ENCODE measurements around the gene SPATC1L. TPM values are rescaled to one million over a fixed set of nuclear protein-coding genes. Genes with fewer than 3 reads are reported as not detected.
"Not testable (repeated sequence)": the region's sequence is repeated elsewhere in the genome, so short reads cannot be mapped to it uniquely, and the experiment has no call there.

Gene SPATC1L
- total RNA-seq, 4 donors from 2014 or later, result 1.3 to 22.0 (median 7.0) TPM

DNA sequence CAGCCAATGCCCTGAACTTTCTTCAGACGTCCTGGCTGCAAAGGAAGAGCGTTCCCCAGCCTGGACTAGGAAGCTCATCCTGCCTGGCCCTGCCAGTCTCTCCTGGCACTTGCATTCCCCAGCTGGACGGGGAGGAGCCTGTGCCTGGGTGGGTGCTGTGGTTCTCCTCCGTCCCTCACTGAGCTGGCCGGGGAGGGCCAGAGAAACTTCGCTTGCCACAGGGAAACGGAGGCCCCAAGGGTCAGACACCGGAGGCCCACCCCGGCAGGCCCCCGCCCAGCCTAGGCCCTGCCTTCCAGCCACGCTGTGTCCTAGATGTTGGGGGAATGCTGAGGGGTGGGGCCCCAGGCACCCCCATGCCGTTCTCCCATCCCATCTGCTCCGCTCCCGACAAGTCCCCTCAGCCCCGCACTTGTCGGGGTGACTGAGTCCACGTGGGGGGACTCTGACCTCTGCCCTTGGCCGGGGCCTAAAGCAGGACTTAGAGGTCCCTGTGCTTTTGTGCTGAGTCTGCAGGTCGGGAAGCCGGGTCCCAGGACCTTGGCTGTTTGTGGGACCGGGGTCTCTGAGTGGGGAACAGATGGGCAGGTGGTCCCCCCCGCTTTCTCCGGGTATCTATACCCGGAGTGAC is 33.7 kb downstream of the SPATC1L start:
- H3K4me3 ChIP-seq, result no peak overlapping the region
- H3K4me1 ChIP-seq, result peaks cover 10 to 18% (median 12%) of the 10 kb centered on the region in 4 donors
- no peaks in the 10 kb centered on the region for H3K9me3 ChIP-seq
- intact Hi-C loops (cut with DNase I), result loop anchor here (5.0 kb wide), 1 partner anchor 82 kb away; no protein-coding TSS in a partner anchor
- H3K36me3 ChIP-seq, result no peaks in the 10 kb centered on the region
- TF ChIP-seq, protein P1, sequence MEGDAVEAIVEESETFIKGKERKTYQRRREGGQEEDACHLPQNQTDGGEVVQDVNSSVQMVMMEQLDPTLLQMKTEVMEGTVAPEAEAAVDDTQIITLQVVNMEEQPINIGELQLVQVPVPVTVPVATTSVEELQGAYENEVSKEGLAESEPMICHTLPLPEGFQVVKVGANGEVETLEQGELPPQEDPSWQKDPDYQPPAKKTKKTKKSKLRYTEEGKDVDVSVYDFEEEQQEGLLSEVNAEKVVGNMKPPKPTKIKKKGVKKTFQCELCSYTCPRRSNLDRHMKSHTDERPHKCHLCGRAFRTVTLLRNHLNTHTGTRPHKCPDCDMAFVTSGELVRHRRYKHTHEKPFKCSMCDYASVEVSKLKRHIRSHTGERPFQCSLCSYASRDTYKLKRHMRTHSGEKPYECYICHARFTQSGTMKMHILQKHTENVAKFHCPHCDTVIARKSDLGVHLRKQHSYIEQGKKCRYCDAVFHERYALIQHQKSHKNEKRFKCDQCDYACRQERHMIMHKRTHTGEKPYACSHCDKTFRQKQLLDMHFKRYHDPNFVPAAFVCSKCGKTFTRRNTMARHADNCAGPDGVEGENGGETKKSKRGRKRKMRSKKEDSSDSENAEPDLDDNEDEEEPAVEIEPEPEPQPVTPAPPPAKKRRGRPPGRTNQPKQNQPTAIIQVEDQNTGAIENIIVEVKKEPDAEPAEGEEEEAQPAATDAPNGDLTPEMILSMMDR (IDR thresholded peaks at IDR 0.05), result no peak
- TF ChIP-seq POLR2AphosphoS5 (IDR thresholded peaks at IDR 0.05), result no peak
- TF ChIP-seq POLR2A (IDR thresholded peaks at IDR 0.05; ENCODE audit: low read depth), result no peak
- no peak for TF ChIP-seq EP300 (IDR thresholded peaks at IDR 0.05)
- H3K27me3 ChIP-seq, result peaks cover 0 to 11% (median 0%) of the 10 kb centered on the region in 4 donors
- DNase-seq (ENCODE audit: extremely low spot score), result no peak
- WGBS, result 90% methylated on average over 10 of the region's 24 CpGs
- no peak overlapping the region for H3K27ac ChIP-seq (replicated peaks in 1 of 4)

DNA sequence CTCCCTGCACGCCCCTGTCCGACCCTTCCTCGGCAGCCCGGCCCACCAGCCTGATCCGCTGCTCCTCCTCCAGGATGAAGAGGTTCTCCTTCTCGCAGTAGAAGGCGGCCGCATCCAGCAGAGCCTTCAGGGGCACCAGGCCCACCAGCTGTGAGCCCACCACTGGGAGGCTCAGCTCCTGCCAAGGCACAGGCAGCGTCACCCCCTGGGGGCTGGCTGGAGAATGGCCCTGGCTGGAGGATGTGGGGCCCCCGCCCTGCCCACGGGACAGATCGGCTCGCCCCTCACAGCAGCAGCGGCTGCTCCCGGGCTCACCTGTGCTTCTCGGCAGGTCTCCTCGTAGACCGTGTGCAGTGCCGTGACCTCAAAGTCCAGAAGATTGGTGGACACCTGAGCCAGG is 34.2 kb downstream of the SPATC1L start:
- DNase-seq (ENCODE audit: extremely low spot score), result no peak
- 81% methylated on average over 3 of the region's 19 CpGs for WGBS
- Histone ChIP-seq H3K27ac (replicated peaks in 1 of 4) (no peak overlapping the region), H3K4me3 (no peak overlapping the region), H3K4me1 (peaks cover 10 to 18% (median 12%) of the 10 kb centered on the region in 4 donors), H3K27me3 (peaks cover 0 to 11% (median 0%) of the 10 kb centered on the region in 4 donors), H3K9me3 (no peaks in the 10 kb centered on the region), H3K36me3 (no peaks in the 10 kb centered on the region)
- intact Hi-C loops (cut with DNase I), result loop anchor here (5.0 kb wide), 1 partner anchor 82 kb away; no protein-coding TSS in a partner anchor
- TF ChIP-seq POLR2AphosphoS5 (IDR thresholded peaks at IDR 0.05), result no peak

DNA sequence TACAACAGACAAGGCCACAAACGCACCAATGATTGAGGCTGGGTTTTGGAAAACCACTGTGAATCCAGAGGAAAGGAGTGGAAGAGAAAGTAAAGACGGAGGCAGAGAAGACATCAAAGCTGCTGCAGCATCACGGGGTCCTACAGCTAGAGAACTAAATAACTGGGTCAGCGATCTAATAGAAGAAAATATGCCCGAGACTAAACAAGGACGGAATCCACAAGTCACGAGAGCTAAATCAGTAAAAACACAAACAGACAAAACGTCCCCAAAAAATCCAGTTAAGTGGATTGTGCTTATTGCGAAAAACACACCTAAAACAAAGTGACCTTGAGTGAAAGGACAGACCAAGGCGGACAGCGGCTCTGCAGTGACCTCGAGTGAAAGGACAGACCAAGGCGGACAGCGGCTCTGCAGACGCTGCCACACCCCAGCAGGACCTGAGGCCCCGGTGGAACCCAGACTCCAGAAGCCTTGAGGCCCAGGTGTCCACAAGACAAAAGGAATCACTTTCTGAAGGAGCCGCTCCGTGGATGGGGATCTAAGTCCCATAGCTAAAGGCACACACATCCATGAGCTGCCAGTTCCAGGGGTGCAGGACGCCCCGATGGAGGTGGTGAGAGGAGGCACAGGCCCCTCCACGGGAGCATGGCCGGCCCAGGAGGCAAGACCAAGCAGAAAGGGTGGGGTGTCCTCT is 34.9 kb downstream of the SPATC1L start:
- TF ChIP-seq POLR2AphosphoS5 (IDR thresholded peaks at IDR 0.05), result no peak
- TF ChIP-seq, protein P1 (IDR thresholded peaks at IDR 0.05), result no peak
- TF ChIP-seq EP300 (IDR thresholded peaks at IDR 0.05), result no peak
- TF ChIP-seq POLR2A (IDR thresholded peaks at IDR 0.05; ENCODE audit: low read depth), result no peak
- Histone ChIP-seq H3K27ac (replicated peaks in 1 of 4) (no peak overlapping the region), H3K36me3 (no peaks in the 10 kb centered on the region), H3K27me3 (peaks cover 0 to 11% (median 0%) of the 10 kb centered on the region in 4 donors), H3K4me1 (peaks cover 10 to 18% (median 12%) of the 10 kb centered on the region in 4 donors), H3K9me3 (no peaks in the 10 kb centered on the region), H3K4me3 (no peak overlapping the region)
- intact Hi-C loops (cut with DNase I), result loop anchor here (5.0 kb wide), 1 partner anchor 33 kb away; the partner anchor contains the start of gene SPATC1L
- no peak for DNase-seq (ENCODE audit: extremely low spot score)
- 87% methylated on average over 22 of the region's 22 CpGs for WGBS

DNA sequence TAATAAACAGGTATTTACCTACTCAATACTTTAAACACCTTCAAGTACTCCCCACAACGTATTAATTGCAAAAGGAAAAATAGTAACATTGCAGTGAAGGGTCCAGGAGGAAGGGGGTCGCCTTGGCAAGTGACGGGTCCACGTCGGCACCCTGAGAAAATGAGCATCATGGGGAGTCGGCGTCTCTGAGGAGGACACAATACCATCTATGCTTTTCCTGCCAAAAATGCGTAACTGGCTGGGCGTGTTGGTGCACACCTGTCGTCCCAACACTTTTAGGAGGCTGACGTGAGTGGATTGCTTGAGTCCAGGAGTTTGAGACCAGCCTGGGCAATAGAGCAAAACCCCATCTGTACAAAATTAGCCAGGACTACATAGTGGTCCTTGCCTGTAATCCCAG is 36.2 kb downstream of the SPATC1L start:
- H3K9me3 ChIP-seq, result no peaks in the 10 kb centered on the region
- peaks cover 0 to 4% (median 0%) of the 10 kb centered on the region in 4 donors for H3K27me3 ChIP-seq
- no peak overlapping the region for H3K27ac ChIP-seq (replicated peaks in 1 of 4)
- TF ChIP-seq POLR2A (IDR thresholded peaks at IDR 0.05; ENCODE audit: low read depth) (no peak), POLR2AphosphoS5 (IDR thresholded peaks at IDR 0.05) (no peak), EP300 (IDR thresholded peaks at IDR 0.05) (no peak)
- TF ChIP-seq, protein P1 (IDR thresholded peaks at IDR 0.05), result no peak
- no peak for DNase-seq (ENCODE audit: extremely low spot score)
- intact Hi-C loops (cut with DNase I), result loop anchor here (5.0 kb wide), 1 partner anchor 34 kb away; the partner anchor contains the start of gene SPATC1L
- no peaks in the 10 kb centered on the region for H3K36me3 ChIP-seq
- no peak overlapping the region for H3K4me3 ChIP-seq
- 91% methylated on average over 11 of the region's 11 CpGs for WGBS
- peaks cover 4 to 17% (median 12%) of the 10 kb centered on the region in 4 donors for H3K4me1 ChIP-seq

DNA sequence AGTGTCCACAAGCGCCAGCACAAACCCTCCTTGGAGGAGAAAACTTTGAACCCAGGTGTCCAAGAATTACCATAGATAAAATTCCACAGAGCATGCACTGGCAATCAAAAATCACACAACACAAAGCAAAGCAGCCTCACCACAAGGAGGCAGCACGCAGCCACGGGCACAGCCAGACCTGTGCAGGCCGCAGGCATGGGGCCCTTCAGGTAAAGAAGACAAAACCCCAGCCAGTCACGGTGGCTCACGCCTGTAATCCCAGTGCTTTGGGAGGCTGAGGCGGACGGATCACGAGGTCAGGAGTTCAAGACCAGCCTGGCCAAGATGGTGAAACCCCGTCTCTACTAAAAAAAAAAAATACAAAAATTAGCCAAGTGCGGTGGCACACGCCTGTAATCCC is 36.8 kb downstream of the SPATC1L start:
- H3K4me3 ChIP-seq; H3K27ac ChIP-seq (replicated peaks in 1 of 4); DNase-seq (ENCODE audit: extremely low spot score); H3K36me3 ChIP-seq; H3K27me3 ChIP-seq; H3K9me3 ChIP-seq: not testable (repeated sequence)
- TF ChIP-seq, protein P1 (IDR thresholded peaks at IDR 0.05), result peak in 2 of 3 experiments; percentile 20 to 49
- peaks cover 0 to 13% (median 8%) of the 10 kb centered on the region in 4 donors for H3K4me1 ChIP-seq
- 78% methylated on average over 12 of the region's 12 CpGs for WGBS
- intact Hi-C loops (cut with DNase I), result loop anchor here (5.0 kb wide), 1 partner anchor 35 kb away; the partner anchor contains the start of gene SPATC1L
